IMR-90 (cell line): ENCODE data around the gene EFCAB9. TPM values are rescaled to one million over a fixed set of nuclear protein-coding genes. Genes with fewer than 3 reads are reported as not detected.

Experiments
- ATAC-seq: fragments of 200-7000 bp; cut with Tn5 transposase; 2 replicates; pipeline ENCODE4 v1.9.1; 2020; ENCODE audit warnings: low read depth, mild to moderate bottlenecking, moderate library complexity
- BruUV-seq: library from RNA; stranded (reverse); fragments of 400-500 nt; replicated peaks from 2 replicates; lab custom pipeline; 2021; lab: Mats Ljungman, UMichigan
- CTCF ChIA-PET: fragments of 300-600 bp; formaldehyde crosslinking; extraction: SDS; loops from one replicate; lab custom pipeline; 2021; ENCODE audit warnings: antibody characterized with exemption; lab: Yijun Ruan, JAX
- POLR2A ChIA-PET: fragments of 300-600 bp; sonication (Branson Sonifier 250); formaldehyde crosslinking; loops from one replicate; lab custom pipeline; 2022; ENCODE audit warnings: antibody characterized with exemption; ENCODE audit not compliant: unreplicated experiment; lab: Charles Lee
- DNase-seq: peaks from one replicate; pipeline ENCODE4 v3.0.0; 2013
- H2AFZ ChIP-seq: replicated peaks from 2 replicates; pipeline ENCODE3; 2013; ENCODE audit warnings: low read length, mild to moderate bottlenecking; ENCODE audit not compliant: poor library complexity
- H2AK5ac ChIP-seq: 2 replicates; pipeline ENCODE4 v1.6.1; 2013; ENCODE audit warnings: low read depth, low read length, inconsistent platforms
- H2AK9ac ChIP-seq: replicated peaks from 2 replicates; pipeline ENCODE3; 2013; ENCODE audit warnings: mild to moderate bottlenecking, low read depth, low read length, moderate library complexity; ENCODE audit not compliant: poor library complexity
- H2BK120ac ChIP-seq: 2 replicates; pipeline ENCODE4 v1.6.1; 2013; ENCODE audit warnings: low read depth, low read length, inconsistent platforms
- H2BK15ac ChIP-seq: 3 replicates; pipeline ENCODE4 v1.6.1; 2013; ENCODE audit warnings: low read depth, low read length, inconsistent platforms
- H2BK20ac ChIP-seq: 2 replicates; pipeline ENCODE4 v1.6.1; 2013; ENCODE audit warnings: low read depth, mild to moderate bottlenecking, inconsistent platforms, low read length, moderate library complexity
- H2BK5ac ChIP-seq: 2 replicates; pipeline ENCODE4 v1.6.1; 2013; ENCODE audit warnings: mild to moderate bottlenecking, low read depth, low read length, inconsistent platforms; ENCODE audit not compliant: poor library complexity, severe bottlenecking
- H3K14ac ChIP-seq: replicated peaks from 2 replicates; pipeline ENCODE4 v1.6.1; 2013; ENCODE audit warnings: low read depth, low read length, inconsistent platforms
- H3K18ac ChIP-seq: 2 replicates; pipeline ENCODE4 v1.6.1; 2013; ENCODE audit warnings: low read depth, low read length, control low read depth
- H3K23ac ChIP-seq: 2 replicates; pipeline ENCODE4 v1.6.1; 2013; ENCODE audit warnings: low read depth, low read length, inconsistent platforms
- H3K27ac ChIP-seq: 2 replicates; pipeline ENCODE4 v1.5.1; 2013; ENCODE audit warnings: mild to moderate bottlenecking, control low read depth, low read length; ENCODE audit not compliant: insufficient read depth
- H3K27me3 ChIP-seq: 2 replicates; pipeline ENCODE4 v1.6.1; 2013; ENCODE audit warnings: low read length; ENCODE audit not compliant: control insufficient read depth, insufficient read depth
- H3K36me3 ChIP-seq: 2 replicates; pipeline ENCODE4 v1.6.1; 2013; ENCODE audit warnings: low read length, mixed read lengths; ENCODE audit not compliant: control insufficient read depth, insufficient read depth
- H3K4ac ChIP-seq: 2 replicates; pipeline ENCODE4 v1.6.1; 2013; ENCODE audit warnings: low read depth, low read length, inconsistent platforms
- H3K4me1 ChIP-seq: 2 replicates; pipeline ENCODE4 v1.6.1; 2013; ENCODE audit warnings: low read length, mixed read lengths; ENCODE audit not compliant: control insufficient read depth, insufficient read depth
- H3K4me2 ChIP-seq: 2 replicates; pipeline ENCODE4 v1.6.1; 2013; ENCODE audit warnings: low read depth, mild to moderate bottlenecking, control low read depth, low read length, moderate library complexity
- H3K4me3 ChIP-seq: 2 replicates; pipeline ENCODE4 v1.5.1; 2013; ENCODE audit warnings: low read depth, mild to moderate bottlenecking, control low read depth, low read length, moderate library complexity; ENCODE audit not compliant: insufficient read depth
- H3K56ac ChIP-seq: 2 replicates; pipeline ENCODE4 v1.6.1; 2013; ENCODE audit warnings: low read length, inconsistent platforms; ENCODE audit not compliant: insufficient read depth; ENCODE audit errors: extremely low read depth
- H3K79me1 ChIP-seq, 2 experiments: 2 replicates each; pipeline ENCODE4 v1.6.1; 2013; ENCODE audit warnings: low read length in 2 of 2, inconsistent platforms in 1 of 2, low read depth in 1 of 2
- H3K9ac ChIP-seq: 2 replicates; pipeline ENCODE4 v1.6.1; 2013; ENCODE audit warnings: low read depth, low read length, control low read depth
- H3K9me1 ChIP-seq: 2 replicates; pipeline ENCODE4 v1.6.1; 2013; ENCODE audit warnings: low read length, inconsistent platforms; ENCODE audit not compliant: insufficient read depth
- H3K9me3 ChIP-seq: 2 replicates; pipeline ENCODE4 v1.6.1; 2013; ENCODE audit warnings: low read length; ENCODE audit not compliant: control insufficient read depth, insufficient read depth
- H4K20me1 ChIP-seq: 2 replicates; pipeline ENCODE4 v1.6.1; 2013; ENCODE audit warnings: low read length, inconsistent platforms; ENCODE audit not compliant: insufficient read depth
- H4K5ac ChIP-seq: 2 replicates; pipeline ENCODE4 v1.6.1; 2013; ENCODE audit warnings: mild to moderate bottlenecking, low read depth, low read length, control low read depth
- H4K8ac ChIP-seq, 2 experiments: 2 replicates each; pipeline ENCODE4 v1.6.1; 2013; ENCODE audit warnings: low read depth in 2 of 2, low read length in 2 of 2, control low read depth in 1 of 2, inconsistent platforms in 1 of 2
- H4K91ac ChIP-seq: 2 replicates; pipeline ENCODE4 v1.6.1; 2013; ENCODE audit warnings: low read depth, low read length, inconsistent platforms; ENCODE audit not compliant: insufficient read depth
- FOS ChIP-seq: fragments of 150-350 bp; IDR thresholded peaks from 2 replicates; pipeline ENCODE4 v1.6.1; 2016; ENCODE audit warnings: low read depth, low read length
- MAZ ChIP-seq: IDR thresholded peaks from 2 replicates; pipeline ENCODE4 v1.6.1; 2012; ENCODE audit warnings: low read depth, mild to moderate bottlenecking, low read length, improper control_type of control experiment, moderate library complexity, borderline replicate concordance
- NFE2L2 ChIP-seq: fragments of 150-350 bp; IDR thresholded peaks from 2 replicates; pipeline ENCODE4 v1.6.1; 2016; ENCODE audit warnings: low read depth, mild to moderate bottlenecking, low read length
- RFX5 ChIP-seq: IDR thresholded peaks from 2 replicates; pipeline ENCODE4 v1.8.0; 2012; ENCODE audit warnings: low read depth, mild to moderate bottlenecking, low read length, moderate library complexity
- USF2 ChIP-seq: fragments of 150-350 bp; IDR thresholded peaks from 2 replicates; pipeline ENCODE4 v1.6.1; 2017; ENCODE audit warnings: mild to moderate bottlenecking, antibody characterized with exemption, low read length, low read depth
- WGBS, 2 experiments: methylation state at CpG; one replicate each; pipeline versions ENCODE4 v1.1.5 to v1.1.7; 2013; ENCODE audit warnings: missing lambda C conversion rate in 2 of 2; ENCODE audit not compliant: insufficient read length in 1 of 2; ENCODE audit errors: extremely low coverage in 2 of 2; 5-methylcytosine and 5-hydroxymethylcytosine counted together
- dilution Hi-C: fragments of 300-500 bp; cut with HindIII; formaldehyde crosslinking; loops from one replicate; pipeline ENCODE4 v1.14.3; 2018; ENCODE audit warnings: low sequenced_read_pairs; ENCODE audit not compliant: unreplicated experiment
- in situ Hi-C: fragments of 300-500 bp; cut with MboI; formaldehyde crosslinking; loops from 3 replicates; pipeline ENCODE4 v1.14.3; 2019; ENCODE audit warnings: low sequenced_read_pairs, inconsistent platforms, mixed read lengths
- intact Hi-C: fragments of 100-400 bp; cut with micrococcal nuclease; formaldehyde crosslinking; loops from 2 replicates; pipeline ENCODE4 v1.10.0; 2022
- polyA plus RNA-seq, 3 experiments: library from polyadenylated mRNA; depleted of rRNA; stranded (reverse); fragments of >200 nt; gene quantifications; 2 replicates each; pipeline ENCODE4 v1.2.3, GENCODE V29; 2012; ENCODE audit warnings: low replicate concordance in 1 of 3
- total RNA-seq: library from RNA; depleted of rRNA; stranded (reverse); fragments of >200 nt; gene quantifications from 2 replicates; pipeline ENCODE4 v1.2.3, GENCODE V29; 2012

The EFCAB9 gene
- total and polyA plus RNA-seq, 2 of the 4 experiments (the other 2 are of a cell fraction), result not detected

- peak overlapping the region in 1 of 2 experiments; percentile 53; a peak in 1 of 4 replicates for H4K8ac ChIP-seq
- H2BK15ac ChIP-seq, result no peak overlapping the region
- no peak overlapping the region for H4K5ac ChIP-seq
- no peak overlapping the region for H3K9ac ChIP-seq
- no peak overlapping the region for H3K4me2 ChIP-seq
- H3K79me1 ChIP-seq, result peaks cover 31 to 75% of the 10 kb centered on the region in 2 experiments
- H3K27me3 ChIP-seq, result no peaks in the 10 kb centered on the region
- H3K9me1 ChIP-seq, result peaks cover 12% of the 10 kb centered on the region; the same call in 1 of the 2 replicates
- no peak overlapping the region for H3K23ac ChIP-seq
- H3K18ac ChIP-seq, result no peak overlapping the region
- H2BK5ac ChIP-seq, result peak overlapping the region; percentile 48
- peaks cover 19% of the 10 kb centered on the region for H3K4me1 ChIP-seq
- no peaks in the 10 kb centered on the region for H3K9me3 ChIP-seq
- no peak overlapping the region for H3K14ac ChIP-seq
- no peak for TF ChIP-seq MAZ
- TF ChIP-seq RFX5, result no peak
- TF ChIP-seq USF2, result no peak
- TF ChIP-seq FOS, result no peak
- TF ChIP-seq NFE2L2, result no peak
- 0 out of 2 replicates have a peak overlapping the region, but pooled peaks have one; percentile 27 for H2BK120ac ChIP-seq
- in situ Hi-C loops, result no loop called here
- peak overlapping the region; percentile 70; the same call in 1 of the 2 replicates for H2AK5ac ChIP-seq
- intact Hi-C loops, result no loop called here
- no peak overlapping the region for H3K27ac ChIP-seq
- 90% methylated on average over 2 of the region's 9 CpGs; no CpG with 5 or more reads in 1 of the 2 experiments for WGBS, 2 experiments
- no peak overlapping the region; the same call in 1 of the 2 replicates for H2BK20ac ChIP-seq
- ATAC-seq, result no peak
- H4K20me1 ChIP-seq, result peaks cover 28% of the 10 kb centered on the region
- DNase-seq, result no peak
- no peak overlapping the region for H4K91ac ChIP-seq
- dilution Hi-C loops, result no loop called here
- peak overlapping the region; percentile 66 for H2AK9ac ChIP-seq
- H3K56ac ChIP-seq, result no peak overlapping the region
- H3K36me3 ChIP-seq, result peaks cover 8% of the 10 kb centered on the region
- no TSS peak for BruUV-seq
- no peak overlapping the region for H3K4me3 ChIP-seq
- CTCF ChIA-PET, result no interaction called here
- no peak overlapping the region for H2AFZ ChIP-seq
- peak overlapping the region; percentile 79 for H3K4ac ChIP-seq
- POLR2A ChIA-PET, result no interaction called here
Observed at GRCh38 chr5:172148381-172148780, 45.6 kb upstream of the EFCAB9 start.
